Measurements from ENCODE around the gene GBX2.

The GBX2 gene
- 0 to 0.04 reads per million in 2 donors for total RNA-seq

- DNase-seq = no peak
Measured at GRCh38 chr2:236168110-236169080, at the start of gene GBX2. Gene GBX2, minus strand, starts transcription at chr2:236168386. Its CDS starts 415 bp downstream, at chr2:236167971.

GRCh38 chr2:236217926-236218325, 49.7 kb upstream of the GBX2 start:
- DNase-seq = no peak

DNA sequence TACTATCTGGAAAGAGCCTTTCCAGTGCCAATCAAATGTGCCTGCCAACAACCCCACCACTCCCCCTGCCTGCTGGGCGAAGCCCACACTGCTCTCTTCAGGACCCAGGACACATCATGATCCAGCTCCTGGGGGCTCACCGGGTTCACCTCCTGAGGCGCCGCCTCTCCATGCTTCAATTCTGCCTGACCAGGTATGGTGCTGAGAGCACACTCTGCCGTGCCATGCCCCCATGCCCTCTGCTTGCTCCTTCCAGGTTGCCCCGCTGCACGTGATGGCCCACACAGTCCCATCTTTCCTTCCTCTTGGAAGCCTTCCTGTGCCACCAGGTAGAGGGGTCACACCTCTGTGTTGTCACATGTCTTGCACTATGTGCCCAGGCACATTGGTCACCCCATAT, 48.5 kb upstream of the GBX2 start:
- DNase-seq = no peak

GRCh38 chr2:236215761-236216333, 47.7 kb upstream of the GBX2 start:
- DNase-seq = no peak

- no peak for DNase-seq
Measured at GRCh38 chr2:236215196-236215595, 47.0 kb upstream of the GBX2 start.

- no peak for DNase-seq
Measured at GRCh38 chr2:236214376-236214995, 46.3 kb upstream of the GBX2 start.

- DNase-seq = no peak
Measured at GRCh38 chr2:236211296-236211695, 43.1 kb upstream of the GBX2 start.

DNA sequence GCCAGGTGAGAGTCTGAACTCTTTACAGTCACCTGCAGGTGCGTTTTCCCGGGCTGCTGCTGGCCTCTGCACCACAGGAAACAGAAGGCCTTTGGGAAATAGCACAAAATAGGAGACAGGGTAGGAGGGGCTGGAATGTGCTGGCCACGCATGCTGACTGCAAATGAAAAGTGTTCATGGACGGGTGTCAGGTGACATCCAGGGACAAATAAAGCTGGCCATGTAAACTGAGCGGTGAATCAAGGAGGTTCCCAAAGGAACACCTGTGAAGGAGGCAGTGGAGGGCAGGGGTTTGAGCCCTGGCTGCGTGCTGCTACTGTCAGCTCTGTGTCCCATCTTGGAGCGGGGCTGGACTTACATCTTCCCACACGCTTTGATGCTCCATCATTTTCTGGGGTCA, 42.4 kb upstream of the GBX2 start:
- no peak for DNase-seq

GRCh38 chr2:236209996-236210395, 41.8 kb upstream of the GBX2 start:
- no peak for DNase-seq

DNA sequence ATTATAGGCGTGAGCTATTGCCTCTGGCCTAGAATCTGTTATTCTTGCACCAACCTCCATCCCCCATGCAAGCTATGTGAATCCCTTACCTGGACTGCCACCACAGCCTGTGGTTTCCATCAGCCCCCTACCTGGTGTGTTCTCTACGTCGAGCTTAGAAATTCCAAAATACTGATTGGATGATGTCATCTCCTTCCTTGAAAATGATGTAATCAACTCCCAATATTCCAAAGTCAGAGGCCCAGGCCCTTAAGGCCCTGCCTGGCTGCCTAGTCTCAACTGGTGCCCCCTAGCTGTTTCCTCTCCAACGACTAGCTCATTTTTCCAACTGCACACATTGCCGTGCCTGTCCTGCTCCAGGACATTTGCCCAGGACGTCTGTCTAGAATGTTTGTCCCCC, 41.3 kb upstream of the GBX2 start:
- no peak for DNase-seq

GRCh38 chr2:236208019-236208926, 40.1 kb upstream of the GBX2 start:
- no peak for DNase-seq

DNA sequence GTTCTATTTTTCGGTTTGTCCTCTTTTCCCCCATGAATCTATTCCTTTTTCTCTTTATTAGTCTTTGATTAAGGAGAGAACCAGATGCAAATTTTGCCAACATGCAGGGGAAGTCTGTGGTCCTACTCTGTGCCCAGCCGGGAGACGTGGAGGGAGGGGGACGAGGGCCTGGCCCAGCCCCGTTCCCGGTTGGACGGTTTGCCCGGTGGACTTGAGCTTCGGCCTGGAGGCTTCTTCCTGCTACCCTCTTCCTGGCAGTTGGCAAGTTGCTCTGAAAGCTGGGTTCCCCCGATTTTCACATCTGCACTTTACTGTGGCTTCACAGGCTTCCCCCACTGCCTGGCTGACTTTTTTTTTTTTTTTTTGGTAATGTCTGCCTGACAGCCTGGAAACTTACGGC, 39.3 kb upstream of the GBX2 start:
- no peak for DNase-seq

DNA sequence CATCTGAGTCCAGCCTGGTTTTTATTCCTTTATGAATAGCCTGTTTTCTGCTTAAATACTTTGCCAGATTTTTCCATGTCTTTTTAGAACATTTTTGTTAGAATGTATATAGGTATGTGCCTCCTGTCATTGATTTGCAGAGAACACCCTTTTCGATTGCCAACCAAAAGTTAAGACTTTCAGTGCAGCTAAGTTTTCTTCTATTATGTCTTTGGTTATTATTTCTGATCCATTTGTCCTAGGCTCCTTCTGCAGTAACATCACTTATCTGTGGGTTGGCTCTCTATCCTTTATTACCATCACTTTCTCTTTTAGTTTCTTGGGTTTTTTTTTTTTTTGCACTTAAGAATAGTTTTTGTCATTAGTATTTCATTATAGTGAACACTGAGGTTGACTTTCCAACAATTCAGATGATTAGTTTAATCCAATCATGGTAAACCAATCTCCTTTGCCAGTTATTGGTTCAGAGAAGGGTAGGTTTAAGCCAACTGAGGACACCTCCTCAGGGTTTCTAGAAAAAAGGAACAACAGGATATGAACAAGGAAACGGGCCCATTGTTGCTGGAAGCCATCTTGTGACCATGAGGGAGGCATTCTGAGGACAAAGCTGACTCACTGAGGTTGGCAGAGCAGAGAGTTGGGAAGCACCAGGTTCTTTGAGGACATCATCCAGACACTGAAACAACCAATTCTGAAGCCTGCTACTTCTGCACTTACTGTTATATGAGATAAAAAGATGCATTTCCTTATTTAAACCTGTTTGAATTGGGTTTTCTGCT, 37.9 kb upstream of the GBX2 start:
- DNase-seq = no peak

DNA sequence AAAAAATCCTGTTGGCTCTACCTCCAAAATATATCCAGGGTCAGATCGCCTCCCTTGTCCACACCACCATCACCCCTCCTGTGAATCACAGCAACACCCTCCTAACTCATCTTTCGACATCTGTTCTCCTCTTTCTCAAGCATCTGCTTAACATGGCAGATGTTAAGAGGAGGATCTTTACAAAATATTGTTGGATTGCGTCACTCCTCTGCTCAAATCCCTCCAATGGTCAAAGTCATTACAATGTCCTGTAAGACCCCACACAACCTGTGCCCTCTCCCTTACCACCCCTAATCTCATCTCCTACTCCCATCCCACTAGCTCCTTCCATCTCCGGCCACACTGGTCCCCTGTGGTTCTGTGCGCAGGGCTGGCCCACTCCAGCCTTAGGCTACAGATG, 36.8 kb upstream of the GBX2 start:
- DNase-seq = no peak

- DNase-seq = no peak
Measured at GRCh38 chr2:236200378-236200777, 32.2 kb upstream of the GBX2 start.

- DNase-seq = no peak
Measured at GRCh38 chr2:236196366-236196765, 28.2 kb upstream of the GBX2 start.

DNA sequence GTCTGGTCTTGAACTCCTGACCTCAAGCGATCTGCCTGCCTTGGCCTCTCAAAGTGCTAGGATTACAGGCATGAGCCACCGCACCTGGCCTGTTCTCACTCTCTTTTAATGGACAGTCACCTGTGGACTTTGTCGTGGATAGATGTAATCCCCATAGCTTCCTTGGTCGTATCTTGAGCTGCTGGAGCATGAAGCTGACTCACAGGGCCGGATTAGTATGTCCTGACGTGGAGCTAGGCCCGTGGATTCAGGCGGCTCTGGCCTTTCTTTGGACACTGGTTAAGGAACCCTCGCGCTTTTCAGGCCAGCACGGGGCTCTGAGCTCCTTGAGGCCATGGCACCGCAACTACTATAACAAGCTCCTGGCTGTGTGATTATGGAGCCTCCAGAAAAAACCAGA, 27.5 kb upstream of the GBX2 start:
- no peak for DNase-seq

DNA sequence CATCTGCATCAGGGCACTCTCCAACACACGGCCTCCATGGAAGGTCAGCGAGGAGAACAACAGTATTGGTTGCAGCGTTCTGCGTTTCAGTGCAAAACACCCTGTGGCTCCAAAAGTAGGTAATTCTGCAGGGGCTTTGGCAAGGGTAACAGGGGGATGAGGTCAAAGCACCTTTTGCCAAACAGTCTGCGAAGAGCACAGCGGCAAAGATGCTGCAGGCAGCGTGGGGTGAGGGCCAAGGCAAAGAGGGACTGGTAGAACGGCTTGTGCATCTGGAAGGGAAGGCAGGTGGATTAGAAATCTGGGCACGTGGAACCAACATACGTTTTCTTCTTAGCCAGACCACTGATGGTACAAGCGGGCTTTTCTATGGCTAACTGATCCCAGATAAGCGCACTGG, 26.6 kb upstream of the GBX2 start:
- DNase-seq = no peak

DNA sequence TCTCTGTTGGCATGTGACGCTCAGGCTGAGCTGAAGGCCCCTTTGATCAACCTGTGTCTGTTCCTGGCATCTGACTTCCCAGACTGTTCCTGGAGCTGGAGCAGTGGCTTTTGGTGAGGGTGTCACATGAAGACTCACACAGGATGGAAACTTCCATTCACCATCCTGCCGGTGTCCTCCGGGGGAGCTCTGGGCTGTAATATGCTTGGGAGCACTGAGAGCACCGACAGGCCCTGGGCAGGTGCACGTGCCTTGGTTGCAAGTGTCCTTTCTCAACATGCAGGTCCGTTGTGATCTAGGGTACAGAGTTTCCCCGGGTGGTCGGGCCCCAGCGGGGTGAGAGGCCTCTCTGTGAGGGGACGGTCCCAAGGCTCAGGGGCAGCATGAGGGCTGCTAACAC, 24.8 kb upstream of the GBX2 start:
- DNase-seq = no peak

DNA sequence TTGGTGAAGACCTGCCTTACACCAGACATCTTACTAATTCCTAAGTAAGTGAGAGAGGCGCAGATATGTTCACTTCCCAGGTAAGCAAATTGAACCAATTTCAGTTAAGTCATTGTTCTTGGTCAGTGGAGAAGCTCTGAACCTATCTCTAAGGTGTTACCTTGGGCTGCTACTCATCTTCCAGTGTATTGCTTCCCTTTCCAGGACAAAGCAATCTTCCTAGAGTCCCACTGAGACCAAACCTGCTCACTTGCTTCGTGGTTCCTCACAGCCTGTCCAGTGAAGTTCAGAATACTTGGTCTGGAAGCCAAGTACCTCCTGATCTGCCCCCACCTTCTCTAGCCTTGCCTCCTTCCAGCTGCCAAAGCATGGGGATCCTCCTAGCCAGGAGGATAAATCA, 22.5 kb upstream of the GBX2 start:
- no peak for DNase-seq

- no peak for DNase-seq
Measured at GRCh38 chr2:236184701-236185100, 16.5 kb upstream of the GBX2 start.
